Stomach smooth muscle (tissue), 2 donors: ENCODE data around the gene MAN2B2.

ENCODE experiments used
- H3K27ac ChIP-seq: one replicate; pipeline ENCODE4 v1.7.0; 2013; ENCODE audit warnings: mild to moderate bottlenecking, low read length, inconsistent platforms
- H3K27me3 ChIP-seq, 2 donors: one replicate each; pipeline ENCODE4 v1.7.0; 2013; ENCODE audit warnings: low read length in 2 of 2; ENCODE audit not compliant: insufficient read depth in 2 of 2, control insufficient read depth in 1 of 2
- H3K36me3 ChIP-seq, 2 donors: one replicate each; pipeline ENCODE4 v1.7.0; 2013; ENCODE audit warnings: low read length in 2 of 2; ENCODE audit not compliant: control insufficient read depth in 2 of 2, insufficient read depth in 2 of 2
- H3K4me1 ChIP-seq: one replicate; pipeline ENCODE4 v1.7.0; 2013; ENCODE audit warnings: low read length; ENCODE audit not compliant: control insufficient read depth, insufficient read depth
- H3K4me3 ChIP-seq, 2 donors: one replicate each; pipeline ENCODE4 v1.7.0; 2013; ENCODE audit warnings: low read length in 2 of 2
- H3K9ac ChIP-seq, 2 donors: one replicate each; pipeline ENCODE4 v1.7.0; 2013; ENCODE audit warnings: low read length in 2 of 2, mild to moderate bottlenecking in 1 of 2
- H3K9me3 ChIP-seq, 2 donors: one replicate each; pipeline ENCODE4 v1.7.0; 2013; ENCODE audit warnings: low read length in 2 of 2; ENCODE audit not compliant: control insufficient read depth in 2 of 2
- donor health status: healthy.
- donor health status: Pancreatic carcinoma.

The MAN2B2 gene

DNA sequence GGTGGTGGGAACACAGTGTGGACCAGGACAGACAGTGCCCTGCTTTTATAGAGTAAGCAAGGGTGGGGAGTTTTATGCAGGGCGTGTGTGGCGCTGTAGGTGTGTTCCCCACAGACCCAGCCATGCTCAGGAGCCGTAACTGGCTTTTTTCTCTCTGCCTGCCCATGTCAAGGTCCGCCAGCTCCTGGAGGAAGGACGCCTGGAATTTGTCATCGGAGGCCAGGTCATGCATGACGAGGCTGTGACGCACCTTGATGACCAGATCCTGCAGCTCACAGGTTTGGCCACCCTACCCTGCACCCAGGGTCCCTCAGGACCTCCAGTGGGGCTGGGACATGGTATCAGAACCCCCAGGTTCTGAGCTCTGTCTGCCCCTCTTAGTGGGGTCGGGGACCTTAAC, 3.2 kb downstream of the MAN2B2 start:
- Histone ChIP-seq H3K4me1 (peaks cover 14% of the 10 kb centered on the region), H3K9me3 (peaks cover 0 to 2% of the 10 kb centered on the region in 2 donors), H3K27ac (no peak overlapping the region), H3K27me3 (no peaks in the 10 kb centered on the region), H3K9ac (no peak overlapping the region), H3K4me3 (no peak overlapping the region), H3K36me3 (peaks cover 27 to 29% of the 10 kb centered on the region in 2 donors)

DNA sequence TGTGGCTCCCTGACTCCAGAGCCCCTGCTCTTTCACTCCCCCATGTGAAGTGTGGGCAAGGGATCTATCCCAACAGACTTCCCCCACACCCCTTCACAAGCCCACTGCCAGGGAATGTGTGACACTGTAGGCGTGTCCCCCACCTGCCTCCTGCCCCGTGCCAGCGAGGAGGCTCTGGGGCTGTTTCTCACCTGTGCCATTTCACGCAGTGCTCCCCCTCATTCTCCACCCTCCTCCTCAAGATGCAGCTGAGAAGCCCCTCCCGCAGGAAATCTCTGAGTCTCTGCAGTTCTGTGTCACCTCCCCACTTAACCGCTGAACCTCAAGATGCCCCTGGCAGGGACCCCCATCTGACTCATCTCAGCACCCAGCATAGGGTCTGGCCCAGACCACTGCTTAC, 5.4 kb downstream of the MAN2B2 start:
- Histone ChIP-seq H3K36me3 (peaks cover 30 to 33% of the 10 kb centered on the region in 2 donors), H3K27me3 (no peaks in the 10 kb centered on the region), H3K27ac (no peak overlapping the region), H3K9ac (no peak overlapping the region), H3K9me3 (peaks cover 0 to 3% of the 10 kb centered on the region in 2 donors), H3K4me1 (peaks cover 9% of the 10 kb centered on the region), H3K4me3 (no peak overlapping the region)

DNA sequence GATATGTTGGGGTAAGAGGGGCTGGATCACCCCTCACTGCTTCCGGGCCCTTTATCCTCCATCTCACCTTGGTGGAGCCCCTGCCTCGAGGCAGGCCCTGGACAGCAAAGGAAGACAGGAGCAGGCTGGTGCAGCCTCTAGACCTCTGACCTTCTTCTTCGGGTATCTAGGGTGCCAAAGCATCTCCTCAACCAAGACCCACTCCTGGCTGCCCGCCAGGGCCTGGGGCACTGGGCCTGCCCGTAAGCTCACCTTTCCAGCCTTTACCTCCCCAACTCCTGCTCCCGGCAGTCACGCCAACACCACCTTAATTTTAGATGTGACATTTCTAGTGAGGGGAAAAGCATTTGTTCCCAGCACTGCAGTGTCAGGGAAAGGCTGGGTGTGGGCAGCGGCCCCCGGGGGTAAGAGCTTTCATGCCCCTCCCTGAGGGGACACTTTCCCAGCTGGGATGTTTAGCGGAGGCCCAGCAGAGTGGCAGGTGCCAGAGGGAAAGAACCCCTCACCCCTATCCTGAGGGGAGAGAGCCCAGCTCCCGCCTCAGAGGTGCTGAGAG, 6.7 kb downstream of the MAN2B2 start:
- no peaks in the 10 kb centered on the region for H3K27me3 ChIP-seq
- H3K4me3 ChIP-seq, result no peak overlapping the region
- H3K9ac ChIP-seq, result no peak overlapping the region
- no peak overlapping the region for H3K27ac ChIP-seq
- peaks cover 33 to 35% of the 10 kb centered on the region in 2 donors for H3K36me3 ChIP-seq
- H3K4me1 ChIP-seq, result no peaks in the 10 kb centered on the region
- peaks cover 3 to 4% of the 10 kb centered on the region in 2 donors for H3K9me3 ChIP-seq

DNA sequence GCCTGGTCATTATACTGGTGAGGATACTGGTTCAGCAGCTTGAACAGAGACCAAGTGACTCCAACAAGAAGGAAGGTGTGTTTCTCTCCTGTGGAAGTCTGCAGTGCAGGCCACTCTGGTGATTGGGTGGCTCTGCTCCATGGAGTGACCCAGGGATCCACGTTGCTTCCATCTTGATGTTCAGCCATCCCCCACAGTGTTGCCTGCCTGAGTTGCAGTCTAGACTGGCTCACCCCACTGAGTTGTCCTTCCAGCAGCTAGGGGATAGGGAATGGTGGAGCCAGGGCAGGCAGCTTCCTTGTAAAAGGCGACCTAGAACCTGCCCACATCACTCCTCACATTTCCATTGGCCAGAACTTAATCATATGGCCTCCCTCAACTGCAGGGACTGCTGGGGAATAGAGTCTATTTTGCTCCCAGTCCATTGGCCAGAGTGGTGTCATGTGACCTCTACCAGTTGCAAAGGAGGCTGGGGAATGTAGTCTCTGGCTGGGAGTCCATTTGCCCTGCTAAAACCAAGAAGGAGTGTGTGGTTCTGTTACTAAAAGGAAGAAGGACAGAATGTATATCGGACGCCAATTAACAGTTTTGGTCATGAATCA, 8.0 kb downstream of the MAN2B2 start:
- H3K4me3 ChIP-seq, result no peak overlapping the region
- no peak overlapping the region for H3K9ac ChIP-seq
- no peaks in the 10 kb centered on the region for H3K4me1 ChIP-seq
- H3K9me3 ChIP-seq, result peaks cover 3 to 4% of the 10 kb centered on the region in 2 donors
- H3K27me3 ChIP-seq, result no peaks in the 10 kb centered on the region
- no peak overlapping the region for H3K27ac ChIP-seq
- peaks cover 34 to 35% of the 10 kb centered on the region in 2 donors for H3K36me3 ChIP-seq

DNA sequence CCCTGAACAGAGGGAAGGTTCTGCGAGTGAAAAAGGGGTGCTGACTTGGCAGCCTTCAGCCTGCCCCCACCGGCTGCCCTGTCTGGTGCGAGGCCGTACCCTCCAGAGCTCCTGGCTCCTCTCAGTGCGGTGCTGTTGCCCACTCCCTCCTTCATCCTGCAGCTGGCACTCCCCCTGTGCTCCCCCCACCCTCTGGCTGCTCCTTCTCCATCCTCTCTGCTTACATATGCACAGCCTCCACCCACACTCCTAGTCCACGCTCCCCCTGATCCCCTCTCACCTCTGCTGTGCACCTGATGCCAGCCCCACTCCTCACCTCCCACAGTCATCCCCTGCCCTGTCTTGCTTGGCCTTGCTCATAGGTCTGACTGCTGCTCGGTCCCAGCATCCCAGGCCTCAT, 9.9 kb downstream of the MAN2B2 start:
- no peaks in the 10 kb centered on the region for H3K4me1 ChIP-seq
- H3K4me3 ChIP-seq, result no peak overlapping the region
- no peak overlapping the region for H3K9ac ChIP-seq
- no peak overlapping the region for H3K27ac ChIP-seq
- no peaks in the 10 kb centered on the region for H3K27me3 ChIP-seq
- H3K9me3 ChIP-seq, result peaks cover 3 to 4% of the 10 kb centered on the region in 2 donors
- H3K36me3 ChIP-seq, result peaks cover 24 to 26% of the 10 kb centered on the region in 2 donors

DNA sequence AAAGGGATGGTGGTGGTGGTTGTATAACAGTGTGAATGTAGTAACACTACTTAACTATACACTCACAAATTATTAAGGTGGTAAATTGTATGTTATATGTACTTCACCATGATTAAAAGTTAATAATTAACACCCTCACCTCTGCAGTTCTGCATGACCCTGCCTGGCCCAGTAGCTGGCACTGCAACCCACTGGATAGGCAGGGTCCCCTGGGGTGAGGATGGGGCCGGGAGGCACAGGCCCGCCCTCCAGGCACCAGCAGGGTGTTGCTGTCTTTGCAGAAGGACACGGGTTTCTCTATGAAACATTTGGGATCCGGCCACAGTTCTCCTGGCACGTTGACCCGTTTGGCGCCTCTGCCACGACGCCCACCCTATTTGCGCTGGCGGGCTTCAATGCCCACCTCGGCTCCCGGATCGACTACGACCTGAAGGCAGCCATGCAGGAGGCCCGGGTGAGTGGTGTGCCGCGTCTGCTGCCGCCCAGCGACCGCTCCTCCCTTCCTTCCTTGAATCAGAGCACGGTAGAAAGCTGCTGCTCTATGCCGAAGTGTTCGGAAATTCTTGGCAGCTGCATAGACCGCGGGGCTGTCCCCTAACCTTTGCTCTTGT, 11.8 kb downstream of the MAN2B2 start:
- H3K4me1 ChIP-seq, result no peaks in the 10 kb centered on the region
- peaks cover 11 to 14% of the 10 kb centered on the region in 2 donors for H3K36me3 ChIP-seq
- H3K9ac ChIP-seq, result no peak overlapping the region
- H3K27me3 ChIP-seq, result no peaks in the 10 kb centered on the region
- no peak overlapping the region for H3K4me3 ChIP-seq
- H3K9me3 ChIP-seq, result peaks cover 3 to 4% of the 10 kb centered on the region in 2 donors
- H3K27ac ChIP-seq, result no peak overlapping the region

DNA sequence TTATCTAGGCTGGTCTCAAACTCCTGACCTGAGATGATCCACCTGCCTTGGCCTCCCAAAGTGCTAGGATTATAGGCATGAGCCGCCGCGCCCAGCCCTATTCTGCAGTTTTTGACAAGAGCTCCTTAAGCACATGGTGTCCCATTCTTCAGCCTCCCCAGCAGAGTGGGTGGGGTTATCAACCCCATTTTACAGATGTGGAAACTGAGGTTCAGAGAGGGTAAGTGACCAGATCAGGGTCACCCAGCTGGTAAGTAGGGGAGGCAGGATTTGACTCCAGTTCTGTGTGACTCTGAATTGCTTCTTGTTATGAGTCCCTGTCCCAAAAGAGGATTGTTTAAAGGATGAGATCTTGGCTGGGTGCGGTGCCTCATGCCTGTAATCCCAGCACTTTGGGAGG, 14.5 kb downstream of the MAN2B2 start:
- H3K36me3 ChIP-seq, result peaks cover 13 to 14% of the 10 kb centered on the region in 2 donors
- no peaks in the 10 kb centered on the region for H3K4me1 ChIP-seq
- peaks cover 0 to 4% of the 10 kb centered on the region in 2 donors for H3K9me3 ChIP-seq
- H3K4me3 ChIP-seq, result no peak overlapping the region
- H3K9ac ChIP-seq, result no peak overlapping the region
- no peaks in the 10 kb centered on the region for H3K27me3 ChIP-seq
- H3K27ac ChIP-seq, result no peak overlapping the region

DNA sequence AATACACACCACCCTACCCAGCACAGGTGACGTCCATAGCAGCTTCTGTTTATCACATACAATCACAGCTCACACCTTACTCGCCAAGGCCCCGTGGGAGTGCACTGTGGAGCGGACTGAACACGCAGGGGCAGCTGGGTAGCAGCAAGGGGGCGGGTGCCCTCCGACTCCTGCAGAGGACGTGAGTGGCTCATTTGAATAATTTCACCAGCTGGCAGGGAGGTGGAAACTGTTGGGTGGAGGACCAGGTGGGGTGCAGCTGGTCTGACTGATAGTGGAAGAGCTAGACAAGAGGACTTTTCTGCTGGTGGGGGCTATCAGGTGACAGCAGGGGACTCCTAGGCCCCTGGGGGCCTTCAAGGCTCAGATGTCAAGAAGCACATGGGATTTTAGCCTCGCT, 16.3 kb downstream of the MAN2B2 start:
- Histone ChIP-seq H3K4me1 (no peaks in the 10 kb centered on the region), H3K9ac (no peak overlapping the region), H3K27me3 (no peaks in the 10 kb centered on the region), H3K36me3 (peaks cover 13 to 16% of the 10 kb centered on the region in 2 donors), H3K4me3 (no peak overlapping the region), H3K27ac (no peak overlapping the region), H3K9me3 (no peaks in the 10 kb centered on the region)

DNA sequence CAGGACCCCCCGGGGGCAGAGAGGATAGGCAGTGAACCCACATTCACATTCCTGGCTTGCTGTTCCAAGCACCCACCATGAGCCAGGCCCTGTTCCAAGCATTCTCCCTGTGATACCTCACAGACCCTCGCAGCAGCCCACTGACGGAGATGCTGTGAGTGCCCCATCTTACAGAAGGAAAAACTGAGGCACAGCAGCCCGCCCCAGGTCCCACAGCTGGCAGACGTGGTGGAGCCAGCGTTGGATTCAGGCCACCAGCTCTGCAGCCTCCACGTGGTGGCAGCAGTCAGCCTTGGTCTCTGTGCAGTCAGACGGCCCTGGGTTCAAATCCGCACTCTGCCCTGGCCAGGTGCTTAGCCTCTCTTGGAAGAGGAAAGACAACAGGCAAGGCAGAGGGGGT, 16.8 kb downstream of the MAN2B2 start:
- no peaks in the 10 kb centered on the region for H3K27me3 ChIP-seq
- no peak overlapping the region for H3K9ac ChIP-seq
- no peaks in the 10 kb centered on the region for H3K9me3 ChIP-seq
- no peak overlapping the region for H3K27ac ChIP-seq
- no peaks in the 10 kb centered on the region for H3K4me1 ChIP-seq
- peaks cover 13 to 16% of the 10 kb centered on the region in 2 donors for H3K36me3 ChIP-seq
- no peak overlapping the region for H3K4me3 ChIP-seq

DNA sequence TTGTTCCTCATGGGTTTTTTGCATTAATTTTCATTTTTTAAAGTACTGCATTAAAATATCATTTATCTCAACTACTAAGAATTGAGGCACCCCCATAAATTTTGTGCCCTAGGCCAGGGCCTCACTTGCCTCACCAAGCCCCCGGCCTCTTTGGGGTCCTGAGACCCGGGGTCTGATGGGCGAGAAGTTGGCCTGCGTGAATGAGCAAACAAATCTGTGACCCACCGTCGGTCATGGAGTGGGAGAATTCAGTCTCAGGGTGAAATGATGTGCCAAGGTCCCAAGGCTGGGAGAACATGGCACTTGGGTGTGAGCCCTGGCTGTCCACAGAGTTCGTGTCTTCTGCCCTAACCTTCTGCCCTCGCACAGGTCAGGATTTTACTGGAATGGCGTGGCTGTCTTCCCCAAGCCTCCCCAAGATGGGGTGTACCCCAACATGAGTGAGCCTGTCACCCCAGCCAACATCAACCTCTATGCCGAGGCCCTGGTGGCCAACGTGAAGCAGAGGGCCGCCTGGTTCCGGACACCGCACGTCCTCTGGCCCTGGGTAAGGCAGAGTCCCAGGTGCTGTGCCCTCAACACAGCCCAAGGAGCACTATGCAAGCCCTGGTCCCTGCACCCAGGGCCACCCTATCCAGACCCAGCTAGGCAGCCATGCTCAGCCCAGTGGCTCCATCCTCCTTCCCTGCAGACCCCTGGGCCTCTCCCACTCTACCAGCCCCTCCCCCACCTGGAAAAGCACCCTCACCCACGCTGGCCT, 18.0 kb downstream of the MAN2B2 start:
- Histone ChIP-seq H3K4me1 (no peaks in the 10 kb centered on the region), H3K27ac (no peak overlapping the region), H3K36me3 (peaks cover 13 to 19% of the 10 kb centered on the region in 2 donors), H3K4me3 (no peak overlapping the region), H3K9me3 (no peaks in the 10 kb centered on the region), H3K27me3 (no peaks in the 10 kb centered on the region), H3K9ac (no peak overlapping the region)
